K562 (cell line): Measurements from ENCODE around the gene AGAP1. TPM values are rescaled to one million over a fixed set of nuclear protein-coding genes. Genes with fewer than 3 reads are reported as not detected.

Source experiments
- CBX3 ChIP-seq, 2 experiments: IDR thresholded peaks; 1 replicate in 1 of 2; 2 replicates in 1 of 2; pipeline ENCODE4 v1.6.1; 2012; ENCODE audit warnings: inconsistent platforms in 2 of 2, low read length in 2 of 2, borderline replicate concordance in 1 of 2, control low read depth in 1 of 2
- GATAD2B ChIP-seq: fragments of 450-650 bp; IDR thresholded peaks from 2 replicates; pipeline ENCODE4 v1.6.1; 2017; ENCODE audit warnings: mild to moderate bottlenecking, borderline replicate concordance
- RB1 ChIP-seq: fragments of 450-650 bp; IDR thresholded peaks from 2 replicates; pipeline ENCODE4 v1.6.1; 2017; ENCODE audit warnings: low read depth, mild to moderate bottlenecking
- SMARCA4 ChIP-seq: fragments of 450-650 bp; IDR thresholded peaks from 2 replicates; pipeline ENCODE4 v1.6.1; 2016
- TSC22D4 ChIP-seq: fragments of 450-650 bp; IDR thresholded peaks from 2 replicates; pipeline ENCODE4 v1.6.1; 2016; ENCODE audit warnings: missing genetic modification characterization, missing biosample characterization, control low read depth
- ZNF699 ChIP-seq: fragments of 250-450 bp; sonication (Bioruptor Pico); IDR thresholded peaks from 2 replicates; pipeline ENCODE4 v1.8.0; 2021; ENCODE audit warnings: mild to moderate bottlenecking, moderate library complexity; ENCODE audit not compliant: insufficient replicate concordance
- ZNF778 ChIP-seq: fragments of 450-650 bp; formaldehyde crosslinking; IDR thresholded peaks from 2 replicates; pipeline ENCODE4 v1.4.0; 2020; ENCODE audit warnings: mild to moderate bottlenecking, moderate library complexity
- polyA plus RNA-seq, 8 experiments: library from polyadenylated mRNA; depleted of rRNA in 4 of 8; stranded (reverse) in 5 of 8; unstranded in 3 of 8; fragments of >200 nt; fragmentation: Nextera tagmentation in 2 of 8; fragmentation: Illumina TruSeq in 1 of 8; extraction: Ambion mirVana in 2 of 8; extraction: Trizol in 1 of 8; gene quantifications; 2 replicates each; pipeline versions ENCODE4 v1.2.1 to v1.2.3, GENCODE V29; 2011 to 2014; ENCODE audit warnings: inconsistent platforms in 1 of 8, missing spikeins in 1 of 8
- total RNA-seq, 7 experiments: library from RNA; depleted of rRNA in 6 of 7; stranded (reverse); fragments of >200 nt in 6 of 7; fragmentation: Illumina TruSeq in 2 of 7; extraction: Trizol in 2 of 7; gene quantifications; 2 replicates each; pipeline versions ENCODE4 v1.2.1 to v1.2.3, GENCODE V29; 2011 to 2021; ENCODE audit warnings: low replicate concordance in 1 of 7
- TF ChIP-seq, protein P1 (sequence below), 2 experiments: fragments of 450-650 bp; formaldehyde crosslinking in 1 of 2; IDR thresholded peaks; 2 replicates each; pipeline versions ENCODE4 v1.4.0 to v1.6.1; 2014 to 2020; ENCODE audit warnings: mild to moderate bottlenecking in 2 of 2, borderline replicate concordance in 1 of 2, low read depth in 1 of 2
- TF ChIP-seq, protein P2 (sequence below): fragments of 450-650 bp; IDR thresholded peaks from 2 replicates; pipeline ENCODE4 v1.6.1; 2017; ENCODE audit warnings: mild to moderate bottlenecking, moderate library complexity

Gene AGAP1
- total and polyA plus RNA-seq, 9 of the 15 experiments (the other 6 are each of a cell fraction or from before 2014, with no cell fraction given): 1.3 to 24.0 (median 10.6) TPM

DNA sequence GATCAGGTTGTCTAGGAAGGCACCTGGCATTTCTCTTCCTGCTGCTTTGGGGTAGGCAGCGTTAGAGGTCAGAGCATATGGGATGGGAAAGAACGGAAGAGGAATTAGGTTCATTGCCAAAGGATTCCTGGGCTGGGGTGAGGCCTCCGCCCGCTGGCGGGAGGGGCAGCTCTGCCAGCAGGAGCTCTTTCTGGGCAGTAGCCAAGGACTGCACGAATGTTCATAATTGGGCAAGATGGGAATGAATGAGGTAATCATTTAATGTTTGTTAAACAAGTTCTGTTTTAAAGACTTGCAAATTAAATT is 253.9 kb downstream of the AGAP1 start (continued):
- TF ChIP-seq, protein P1, sequence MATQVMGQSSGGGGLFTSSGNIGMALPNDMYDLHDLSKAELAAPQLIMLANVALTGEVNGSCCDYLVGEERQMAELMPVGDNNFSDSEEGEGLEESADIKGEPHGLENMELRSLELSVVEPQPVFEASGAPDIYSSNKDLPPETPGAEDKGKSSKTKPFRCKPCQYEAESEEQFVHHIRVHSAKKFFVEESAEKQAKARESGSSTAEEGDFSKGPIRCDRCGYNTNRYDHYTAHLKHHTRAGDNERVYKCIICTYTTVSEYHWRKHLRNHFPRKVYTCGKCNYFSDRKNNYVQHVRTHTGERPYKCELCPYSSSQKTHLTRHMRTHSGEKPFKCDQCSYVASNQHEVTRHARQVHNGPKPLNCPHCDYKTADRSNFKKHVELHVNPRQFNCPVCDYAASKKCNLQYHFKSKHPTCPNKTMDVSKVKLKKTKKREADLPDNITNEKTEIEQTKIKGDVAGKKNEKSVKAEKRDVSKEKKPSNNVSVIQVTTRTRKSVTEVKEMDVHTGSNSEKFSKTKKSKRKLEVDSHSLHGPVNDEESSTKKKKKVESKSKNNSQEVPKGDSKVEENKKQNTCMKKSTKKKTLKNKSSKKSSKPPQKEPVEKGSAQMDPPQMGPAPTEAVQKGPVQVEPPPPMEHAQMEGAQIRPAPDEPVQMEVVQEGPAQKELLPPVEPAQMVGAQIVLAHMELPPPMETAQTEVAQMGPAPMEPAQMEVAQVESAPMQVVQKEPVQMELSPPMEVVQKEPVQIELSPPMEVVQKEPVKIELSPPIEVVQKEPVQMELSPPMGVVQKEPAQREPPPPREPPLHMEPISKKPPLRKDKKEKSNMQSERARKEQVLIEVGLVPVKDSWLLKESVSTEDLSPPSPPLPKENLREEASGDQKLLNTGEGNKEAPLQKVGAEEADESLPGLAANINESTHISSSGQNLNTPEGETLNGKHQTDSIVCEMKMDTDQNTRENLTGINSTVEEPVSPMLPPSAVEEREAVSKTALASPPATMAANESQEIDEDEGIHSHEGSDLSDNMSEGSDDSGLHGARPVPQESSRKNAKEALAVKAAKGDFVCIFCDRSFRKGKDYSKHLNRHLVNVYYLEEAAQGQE (IDR thresholded peaks at IDR 0.05; ENCODE audit: borderline replicate concordance): no peak
- TF ChIP-seq, protein P1 (CRISPR knock-in tag; IDR thresholded peaks at IDR 0.05; ENCODE audit: low read depth): no peak
- no peak for TF ChIP-seq RB1
- no peak for TF ChIP-seq ZNF778
- no peak for TF ChIP-seq ZNF699 (CRISPR knock-in tag)
- no peak for TF ChIP-seq GATAD2B
- TF ChIP-seq TSC22D4 (tag): no peak
- no peak for TF ChIP-seq CBX3 (IDR thresholded peaks at IDR 0.05; ENCODE audit: borderline replicate concordance in 1 of 2, low read length in 2 of 2)
- TF ChIP-seq SMARCA4: no peak
- TF ChIP-seq, protein P2, sequence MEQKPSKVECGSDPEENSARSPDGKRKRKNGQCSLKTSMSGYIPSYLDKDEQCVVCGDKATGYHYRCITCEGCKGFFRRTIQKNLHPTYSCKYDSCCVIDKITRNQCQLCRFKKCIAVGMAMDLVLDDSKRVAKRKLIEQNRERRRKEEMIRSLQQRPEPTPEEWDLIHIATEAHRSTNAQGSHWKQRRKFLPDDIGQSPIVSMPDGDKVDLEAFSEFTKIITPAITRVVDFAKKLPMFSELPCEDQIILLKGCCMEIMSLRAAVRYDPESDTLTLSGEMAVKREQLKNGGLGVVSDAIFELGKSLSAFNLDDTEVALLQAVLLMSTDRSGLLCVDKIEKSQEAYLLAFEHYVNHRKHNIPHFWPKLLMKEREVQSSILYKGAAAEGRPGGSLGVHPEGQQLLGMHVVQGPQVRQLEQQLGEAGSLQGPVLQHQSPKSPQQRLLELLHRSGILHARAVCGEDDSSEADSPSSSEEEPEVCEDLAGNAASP: no peak
